CD4-positive, alpha-beta memory T cell (primary cell): ENCODE measurements around the gene ZBTB8B. TPM values are rescaled to one million over a fixed set of nuclear protein-coding genes. Genes with fewer than 3 reads are reported as not detected.
"Not testable (repeated sequence)": the region's sequence is repeated elsewhere in the genome, so short reads cannot be mapped to it uniquely, and the experiment has no call there.

Source experiments
- CTCF ChIA-PET: fragments of 350-600 bp; sonication (Branson Sonifier 250); formaldehyde crosslinking; loops from one replicate; lab custom pipeline; 2021; ENCODE audit warnings: inconsistent platforms; ENCODE audit not compliant: partially characterized antibody; lab: Charles Lee
- POLR2A ChIA-PET: fragments of 350-600 bp; sonication (Branson Sonifier 250); formaldehyde crosslinking; loops from one replicate; lab custom pipeline; 2021; ENCODE audit not compliant: partially characterized antibody; lab: Charles Lee
- DNase-seq, 5 donors: peaks; one replicate each; pipeline versions ENCODE4 v3.0.0 to v3.0.0-alpha.2; 2020 to 2022; ENCODE audit warnings: mixed read lengths in 1 of 5
- H3K27ac ChIP-seq: one replicate; pipeline ENCODE4 v1.7.0; 2013; ENCODE audit warnings: low read depth, low read length
- H3K27me3 ChIP-seq: 2 replicates; pipeline ENCODE4 v1.7.0; 2013; ENCODE audit warnings: mild to moderate bottlenecking, low read length, moderate library complexity; ENCODE audit not compliant: insufficient read depth
- H3K36me3 ChIP-seq: 2 replicates; pipeline ENCODE4 v1.7.0; 2013; ENCODE audit warnings: mild to moderate bottlenecking, low read length, moderate library complexity; ENCODE audit not compliant: insufficient read depth
- H3K4me1 ChIP-seq: 2 replicates; pipeline ENCODE4 v1.7.0; 2013; ENCODE audit warnings: mild to moderate bottlenecking, low read length, moderate library complexity; ENCODE audit not compliant: insufficient read depth
- H3K4me3 ChIP-seq, 2 donors: one replicate each; pipeline ENCODE4 v1.7.0; 2013; ENCODE audit warnings: low read length in 2 of 2, mild to moderate bottlenecking in 1 of 2
- H3K9me3 ChIP-seq, 2 donors: one replicate each; pipeline ENCODE4 v1.7.0; 2013; ENCODE audit warnings: low read length in 2 of 2, control low read depth in 1 of 2; ENCODE audit not compliant: control insufficient read depth in 1 of 2
- H3K27ac Mint-ChIP-seq, 7 donors: one replicate each; pipeline ENCODE4 v1.8.0; 2020 to 2021; ENCODE audit warnings: mixed read lengths in 7 of 7, mild to moderate bottlenecking in 6 of 7, inconsistent platforms in 3 of 7, moderate library complexity in 3 of 7
- H3K27me3 Mint-ChIP-seq, 2 donors: one replicate each; pipeline ENCODE4 v1.8.0; 2020 to 2021; ENCODE audit warnings: mixed read lengths in 2 of 2
- H3K36me3 Mint-ChIP-seq, 2 donors: one replicate each; pipeline ENCODE4 v1.8.0; 2020 to 2021; ENCODE audit warnings: mixed read lengths in 2 of 2, inconsistent platforms in 1 of 2, mild to moderate bottlenecking in 1 of 2
- H3K4me1 Mint-ChIP-seq, 4 donors: one replicate each; pipeline ENCODE4 v1.8.0; 2020 to 2021; ENCODE audit warnings: mixed read lengths in 4 of 4, mild to moderate bottlenecking in 1 of 4
- H3K4me3 Mint-ChIP-seq, 8 donors: one replicate each; pipeline ENCODE4 v1.8.0; 2020 to 2021; ENCODE audit warnings: mixed read lengths in 8 of 8, mild to moderate bottlenecking in 7 of 8, moderate library complexity in 6 of 8, inconsistent platforms in 3 of 8
- H3K9me3 Mint-ChIP-seq, 8 donors: one replicate each; pipeline ENCODE4 v1.8.0; 2020 to 2021; ENCODE audit warnings: mixed read lengths in 8 of 8, mild to moderate bottlenecking in 5 of 8, inconsistent platforms in 3 of 8, moderate library complexity in 1 of 8
- intact Hi-C: fragments of 100-400 bp; cut with micrococcal nuclease; formaldehyde crosslinking; loops from one replicate; pipeline ENCODE4 v1.15.1; 2023
- polyA plus RNA-seq, 2 donors: library from polyadenylated mRNA; unstranded; fragments of 300-500 nt; fragmentation: Illumina TruSeq; gene quantifications; one replicate each; pipeline ENCODE4 v1.2.3, GENCODE V29; 2021
- total RNA-seq, 2 experiments: library from RNA; stranded (reverse); gene quantifications; one replicate each; pipeline ENCODE4 v1.2.3, GENCODE V29; 2021

Gene ZBTB8B
- total and polyA plus RNA-seq, 4 experiments from 2014 or later: not detected

GRCh38 chr1:32481788-32482187, 16.9 kb downstream of the ZBTB8B start:
- CTCF ChIA-PET: interaction anchor here (1.3 kb wide), 1 partner anchor 9 kb away, joined by 4 read pairs; no protein-coding TSS in a partner anchor
- POLR2A ChIA-PET, H3K4me1 Mint-ChIP-seq, H3K9me3 Mint-ChIP-seq, DNase-seq, intact Hi-C loops, H3K4me3 ChIP-seq, H3K27ac Mint-ChIP-seq, H3K36me3 ChIP-seq, H3K4me1 ChIP-seq, H3K9me3 ChIP-seq, H3K36me3 Mint-ChIP-seq, H3K4me3 Mint-ChIP-seq, H3K27me3 ChIP-seq, H3K27ac ChIP-seq: not testable (repeated sequence)
- peaks cover 12 to 15% of the 10 kb centered on the region in 2 donors for H3K27me3 Mint-ChIP-seq

- Mint-ChIP-seq H3K27me3 (peaks cover 3 to 15% of the 10 kb centered on the region in 2 donors), H3K4me1 (no peaks in the 10 kb centered on the region), H3K27ac (no peak overlapping the region), H3K36me3 (no peaks in the 10 kb centered on the region), H3K4me3 (no peak overlapping the region), H3K9me3 (peaks cover 0 to 5% (median 0%) of the 10 kb centered on the region in 8 donors)
- no peaks in the 10 kb centered on the region for H3K9me3 ChIP-seq
- no peaks in the 10 kb centered on the region for H3K36me3 ChIP-seq
- no peak overlapping the region for H3K4me3 ChIP-seq
- intact Hi-C loops: no loop called here
- H3K27me3 ChIP-seq: no peaks in the 10 kb centered on the region
- no peaks in the 10 kb centered on the region for H3K4me1 ChIP-seq
- no peak for DNase-seq
- H3K27ac ChIP-seq: no peak overlapping the region
- ChIA-PET CTCF (no interaction called here), POLR2A (no interaction called here)
Observed at GRCh38 chr1:32485554-32486255, 20.8 kb downstream of the ZBTB8B start.

- Histone ChIP-seq H3K27ac (no peak overlapping the region), H3K27me3 (no peaks in the 10 kb centered on the region), H3K36me3 (no peaks in the 10 kb centered on the region), H3K4me3 (no peak overlapping the region), H3K4me1 (no peaks in the 10 kb centered on the region), H3K9me3 (no peaks in the 10 kb centered on the region)
- CTCF ChIA-PET: no interaction called here
- H3K27me3 Mint-ChIP-seq: peaks cover 3 to 17% of the 10 kb centered on the region in 2 donors
- H3K9me3 Mint-ChIP-seq: peaks cover 0 to 5% (median 0%) of the 10 kb centered on the region in 8 donors
- H3K36me3 Mint-ChIP-seq: no peaks in the 10 kb centered on the region
- no peak for DNase-seq
- intact Hi-C loops: no loop called here
- H3K27ac Mint-ChIP-seq: no peak overlapping the region
- H3K4me3 Mint-ChIP-seq: no peak overlapping the region
- POLR2A ChIA-PET: no interaction called here
- no peaks in the 10 kb centered on the region for H3K4me1 Mint-ChIP-seq
Observed at GRCh38 chr1:32486463-32487113, 21.7 kb downstream of the ZBTB8B start.

GRCh38 chr1:32487182-32487581, 22.3 kb downstream of the ZBTB8B start:
- no peak overlapping the region for H3K4me3 ChIP-seq
- intact Hi-C loops: no loop called here
- no peaks in the 10 kb centered on the region for H3K4me1 ChIP-seq
- ChIA-PET POLR2A (no interaction called here), CTCF (no interaction called here)
- peaks cover 0 to 5% (median 0%) of the 10 kb centered on the region in 8 donors for H3K9me3 Mint-ChIP-seq
- H3K4me3 Mint-ChIP-seq: no peak overlapping the region
- peaks cover 3 to 17% of the 10 kb centered on the region in 2 donors for H3K27me3 Mint-ChIP-seq
- no peaks in the 10 kb centered on the region for H3K4me1 Mint-ChIP-seq
- no peaks in the 10 kb centered on the region for H3K27me3 ChIP-seq
- no peaks in the 10 kb centered on the region for H3K36me3 ChIP-seq
- DNase-seq: no peak
- H3K9me3 ChIP-seq: no peaks in the 10 kb centered on the region
- H3K36me3 Mint-ChIP-seq: no peaks in the 10 kb centered on the region
- no peak overlapping the region for H3K27ac ChIP-seq
- H3K27ac Mint-ChIP-seq: no peak overlapping the region

GRCh38 chr1:32489774-32490454, 25.0 kb downstream of the ZBTB8B start:
- ChIA-PET POLR2A (no interaction called here), CTCF (no interaction called here)
- Histone ChIP-seq H3K36me3 (no peaks in the 10 kb centered on the region), H3K27ac (no peak overlapping the region), H3K27me3 (no peaks in the 10 kb centered on the region), H3K4me1 (no peaks in the 10 kb centered on the region), H3K9me3 (no peaks in the 10 kb centered on the region), H3K4me3 (no peak overlapping the region)
- DNase-seq: no peak
- H3K36me3 Mint-ChIP-seq: no peaks in the 10 kb centered on the region
- no peaks in the 10 kb centered on the region for H3K9me3 Mint-ChIP-seq
- peaks cover 5 to 21% of the 10 kb centered on the region in 2 donors for H3K27me3 Mint-ChIP-seq
- H3K4me3 Mint-ChIP-seq: no peak overlapping the region
- H3K27ac Mint-ChIP-seq: no peak overlapping the region
- H3K4me1 Mint-ChIP-seq: no peaks in the 10 kb centered on the region
- intact Hi-C loops: no loop called here

- POLR2A ChIA-PET: no interaction called here
- no peak overlapping the region for H3K4me3 ChIP-seq
Observed at GRCh38 chr1:32491386-32491785, 26.5 kb downstream of the ZBTB8B start.

GRCh38 chr1:32494196-32494595, 29.3 kb downstream of the ZBTB8B start:
- ChIA-PET POLR2A (no interaction called here), CTCF (interaction anchor here (0.8 kb wide), 1 partner anchor 236 kb away, joined by 3 read pairs; no protein-coding TSS in a partner anchor)
- H3K4me3 ChIP-seq: no peak overlapping the region
- no peaks in the 10 kb centered on the region for H3K36me3 ChIP-seq
- intact Hi-C loops: no loop called here
- Mint-ChIP-seq H3K27me3 (peaks cover 2 to 16% of the 10 kb centered on the region in 2 donors), H3K27ac (no peak overlapping the region), H3K4me1 (peaks cover 0 to 4% (median 0%) of the 10 kb centered on the region in 4 donors), H3K9me3 (no peaks in the 10 kb centered on the region), H3K4me3 (no peak overlapping the region), H3K36me3 (no peaks in the 10 kb centered on the region)
- H3K27me3 ChIP-seq: no peaks in the 10 kb centered on the region
- H3K27ac ChIP-seq: no peak overlapping the region
- H3K9me3 ChIP-seq: no peaks in the 10 kb centered on the region
- DNase-seq: no peak
- H3K4me1 ChIP-seq: no peaks in the 10 kb centered on the region

More at GRCh38 chr1:32491386-32491785, 26.5 kb downstream of the ZBTB8B start:
- DNase-seq: no peak
- Mint-ChIP-seq H3K9me3 (no peaks in the 10 kb centered on the region), H3K27me3 (peaks cover 2 to 15% of the 10 kb centered on the region in 2 donors), H3K4me3 (no peak overlapping the region), H3K27ac (no peak overlapping the region), H3K36me3 (no peaks in the 10 kb centered on the region), H3K4me1 (peaks cover 0 to 4% (median 0%) of the 10 kb centered on the region in 4 donors)
- no peaks in the 10 kb centered on the region for H3K27me3 ChIP-seq
- H3K9me3 ChIP-seq: no peaks in the 10 kb centered on the region
- intact Hi-C loops: no loop called here
- H3K36me3 ChIP-seq: no peaks in the 10 kb centered on the region
- no peak overlapping the region for H3K27ac ChIP-seq
- H3K4me1 ChIP-seq: no peaks in the 10 kb centered on the region
- CTCF ChIA-PET: no interaction called here
